ENCODE data around the gene NEDD4. TPM values are rescaled to one million over a fixed set of nuclear protein-coding genes. Genes with fewer than 3 reads are reported as not detected.

The NEDD4 gene
- total RNA-seq, 2 donors from 2014 or later: 14.5 to 15.3 TPM

GRCh38 chr15:55942332-55942731 lies 51.1 kb downstream of the NEDD4 start:
- H3K36me3 ChIP-seq: no peaks in the 10 kb centered on the region
- intact Hi-C loops (cut with DNase I): no loop called here
- H3K9ac ChIP-seq (ENCODE audit: low read depth in 2 of 2, low read length in 2 of 2): no peak overlapping the region
- H3K27ac ChIP-seq: no peak overlapping the region
- no peak overlapping the region for H3K4me3 ChIP-seq
- H3K4me1 ChIP-seq: no peaks in the 10 kb centered on the region
- no peak for TF ChIP-seq CTCF (IDR thresholded peaks at IDR 0.05)
- H3K27me3 ChIP-seq: no peaks in the 10 kb centered on the region
- no peaks in the 10 kb centered on the region for H3K9me3 ChIP-seq
- DNase-seq: no peak

GRCh38 chr15:55937040-55937439 lies 56.4 kb downstream of the NEDD4 start:
- no peak overlapping the region for H3K9ac ChIP-seq (ENCODE audit: low read depth in 2 of 2, low read length in 2 of 2)
- intact Hi-C loops (cut with DNase I): no loop called here
- H3K9me3 ChIP-seq: no peaks in the 10 kb centered on the region
- H3K27me3 ChIP-seq: no peaks in the 10 kb centered on the region
- H3K36me3 ChIP-seq: no peaks in the 10 kb centered on the region
- no peaks in the 10 kb centered on the region for H3K4me1 ChIP-seq
- DNase-seq: no peak
- H3K27ac ChIP-seq: no peak overlapping the region
- no peak for TF ChIP-seq CTCF (IDR thresholded peaks at IDR 0.05)
- no peak overlapping the region for H3K4me3 ChIP-seq

- intact Hi-C loops (cut with DNase I): no loop called here
- no peaks in the 10 kb centered on the region for H3K9me3 ChIP-seq
- no peaks in the 10 kb centered on the region for H3K27me3 ChIP-seq
- no peak overlapping the region for H3K4me3 ChIP-seq
- no peak overlapping the region for H3K9ac ChIP-seq (ENCODE audit: low read depth in 2 of 2, low read length in 2 of 2)
- no peaks in the 10 kb centered on the region for H3K36me3 ChIP-seq
- no peaks in the 10 kb centered on the region for H3K4me1 ChIP-seq
- TF ChIP-seq CTCF (IDR thresholded peaks at IDR 0.05): no peak
- no peak for DNase-seq
- H3K27ac ChIP-seq: no peak overlapping the region
Measured at GRCh38 chr15:55928955-55929354, 64.5 kb downstream of the NEDD4 start.

GRCh38 chr15:55921744-55922143 lies 71.7 kb downstream of the NEDD4 start:
- Histone ChIP-seq H3K9me3 (no peaks in the 10 kb centered on the region), H3K4me1 (no peaks in the 10 kb centered on the region), H3K27me3 (no peaks in the 10 kb centered on the region), H3K9ac (ENCODE audit: low read depth in 2 of 2, low read length in 2 of 2) (no peak overlapping the region), H3K4me3 (no peak overlapping the region), H3K36me3 (no peaks in the 10 kb centered on the region), H3K27ac (no peak overlapping the region)
- no peak for TF ChIP-seq CTCF (IDR thresholded peaks at IDR 0.05)
- intact Hi-C loops (cut with DNase I): no loop called here
- no peak for DNase-seq

GRCh38 chr15:55917881-55918296 lies 75.5 kb downstream of the NEDD4 start:
- DNase-seq: peak; percentile 41
- peak; percentile 35 for TF ChIP-seq CTCF (IDR thresholded peaks at IDR 0.05)
- no peaks in the 10 kb centered on the region for H3K9me3 ChIP-seq
- H3K36me3 ChIP-seq: no peaks in the 10 kb centered on the region
- no peak overlapping the region for H3K9ac ChIP-seq (ENCODE audit: low read depth in 2 of 2, low read length in 2 of 2)
- no peak overlapping the region for H3K4me3 ChIP-seq
- H3K4me1 ChIP-seq: no peaks in the 10 kb centered on the region
- no peaks in the 10 kb centered on the region for H3K27me3 ChIP-seq
- no peak overlapping the region for H3K27ac ChIP-seq
- intact Hi-C loops (cut with DNase I): no loop called here
